IPS DF 4.7 (cell line): ENCODE data around the gene SMG6.
A peak's percentile ranks its signal among the peaks of the same experiment; 100 is the strongest.
"Not testable (repeated sequence)": the region's sequence is repeated elsewhere in the genome, so short reads cannot be mapped to it uniquely, and the experiment has no call there.

Experiments used
- DNase-seq: peaks from one replicate; pipeline ENCODE4 v3.0.0-alpha.2; 2013; ENCODE audit warnings: low spot score; ENCODE audit errors: extremely low read depth

SMG6 gene

DNA sequence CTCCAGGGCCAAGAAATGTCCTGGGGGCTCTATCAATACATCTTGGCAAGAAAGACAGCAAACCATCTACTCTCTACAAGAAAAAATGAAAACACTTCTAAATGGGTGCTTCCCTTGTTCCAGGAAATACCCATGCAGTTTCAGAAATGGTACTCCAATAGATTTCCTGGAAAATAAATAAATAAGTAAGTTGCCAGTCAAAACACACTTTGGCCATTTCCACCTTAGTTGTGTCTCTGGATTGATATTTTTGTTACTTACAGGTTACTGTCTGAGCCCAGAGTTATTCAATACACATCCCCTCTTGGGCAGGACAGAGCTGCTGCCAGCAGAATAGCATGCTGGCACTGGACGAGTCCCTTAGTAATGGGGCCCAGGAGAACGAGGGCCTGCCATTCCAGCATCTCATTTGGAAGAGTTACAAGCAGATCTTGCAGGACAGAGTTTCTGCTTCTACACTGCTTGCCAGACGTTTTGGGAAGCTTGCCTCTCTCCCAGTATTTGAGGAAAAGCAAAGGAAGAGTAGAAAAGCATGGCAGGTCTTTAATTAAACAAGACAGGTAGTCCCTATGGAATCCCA lies 100.5 kb downstream of the SMG6 start:
- no peak for DNase-seq

DNA sequence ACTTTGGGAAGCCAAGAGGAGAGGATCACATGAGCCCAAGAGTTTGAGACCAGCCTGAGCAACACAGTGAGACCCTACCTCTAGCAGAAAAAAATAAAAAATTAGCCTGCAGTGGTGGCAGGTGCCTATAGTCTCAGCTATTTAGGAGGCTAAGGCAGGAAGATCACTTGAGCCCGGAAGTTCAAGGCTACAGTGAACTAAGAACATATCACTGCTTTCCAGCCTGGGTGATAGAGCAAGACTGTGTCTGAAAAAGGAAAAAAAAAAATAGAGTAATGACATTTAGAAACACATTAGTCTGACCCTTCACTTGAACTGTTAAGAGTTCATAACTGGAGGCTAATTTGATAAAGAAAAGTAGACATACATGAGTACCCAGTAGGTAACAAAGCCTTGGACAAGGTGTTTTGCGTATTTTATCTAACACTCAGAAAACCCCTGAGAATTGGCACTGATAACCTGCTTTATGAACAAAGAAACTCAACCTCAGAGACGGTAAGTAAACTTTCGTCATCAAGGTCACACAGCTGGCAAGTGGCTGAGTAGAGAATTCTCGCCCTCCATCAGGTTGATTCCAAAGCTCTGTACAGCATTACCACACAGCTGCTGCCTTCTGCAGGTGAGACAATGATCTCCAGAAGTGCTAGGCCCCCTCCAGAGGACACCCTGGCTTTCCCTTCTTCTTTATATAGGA lies 101.1 kb downstream of the SMG6 start:
- no peak for DNase-seq

DNA sequence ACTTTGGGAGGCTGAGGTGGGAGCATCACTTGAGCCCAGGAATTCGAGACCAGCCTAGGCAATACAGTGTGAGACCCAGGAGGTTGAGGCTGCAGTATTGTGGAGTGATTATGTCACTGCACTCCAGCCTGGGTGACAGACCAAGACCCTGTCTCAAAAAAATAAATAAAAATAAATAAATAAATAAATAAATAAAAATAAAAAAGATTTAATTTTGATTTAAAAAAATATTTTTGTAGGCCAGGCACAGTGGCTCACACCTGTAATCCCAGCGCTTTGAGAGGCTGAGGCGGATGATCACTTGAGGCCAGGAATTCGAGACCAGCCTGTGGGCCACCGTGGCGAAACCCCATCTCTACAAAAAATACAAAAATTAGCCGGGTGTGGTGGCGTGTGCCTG lies 104.2 kb downstream of the SMG6 start:
- DNase-seq = not testable (repeated sequence)

DNA sequence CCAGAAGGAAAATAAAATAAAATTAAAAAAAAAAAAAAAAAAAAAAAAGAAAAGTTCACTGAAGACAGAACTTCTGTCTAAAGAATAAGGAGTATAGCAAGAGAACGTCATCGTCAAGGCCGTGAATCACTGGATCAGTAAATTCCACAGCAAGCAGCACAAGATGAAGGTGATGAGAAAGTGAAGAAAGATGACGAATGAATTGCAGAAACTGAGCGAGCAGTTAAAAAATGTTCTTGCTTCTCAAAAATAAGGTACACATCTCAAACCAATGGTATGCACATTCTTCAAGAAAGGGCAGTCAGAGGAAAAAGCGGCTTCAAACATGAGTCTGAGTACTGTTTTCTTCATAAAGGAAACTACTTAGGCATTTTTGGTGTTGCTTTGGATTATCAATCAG lies 104.7 kb downstream of the SMG6 start:
- DNase-seq = no peak

DNA sequence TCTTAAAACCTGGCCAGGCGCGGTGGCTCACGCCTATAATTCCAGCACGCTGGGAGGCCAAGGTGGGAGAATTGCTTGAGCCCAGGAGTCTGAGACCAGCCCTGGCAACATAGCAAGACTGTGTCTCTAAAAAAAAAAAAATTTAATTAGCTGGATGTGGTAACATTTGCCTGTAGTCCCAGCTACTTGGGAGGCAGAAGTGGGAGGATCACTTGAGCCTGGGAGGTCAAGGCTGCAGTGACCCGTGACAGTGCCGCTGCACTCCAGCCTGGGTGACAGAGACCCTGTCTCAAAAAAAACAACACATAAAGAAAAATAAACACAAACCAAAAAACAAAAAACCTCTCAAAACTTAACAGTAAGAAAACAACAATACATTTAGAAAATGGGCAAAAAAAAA lies 106.3 kb downstream of the SMG6 start:
- DNase-seq = no peak

DNA sequence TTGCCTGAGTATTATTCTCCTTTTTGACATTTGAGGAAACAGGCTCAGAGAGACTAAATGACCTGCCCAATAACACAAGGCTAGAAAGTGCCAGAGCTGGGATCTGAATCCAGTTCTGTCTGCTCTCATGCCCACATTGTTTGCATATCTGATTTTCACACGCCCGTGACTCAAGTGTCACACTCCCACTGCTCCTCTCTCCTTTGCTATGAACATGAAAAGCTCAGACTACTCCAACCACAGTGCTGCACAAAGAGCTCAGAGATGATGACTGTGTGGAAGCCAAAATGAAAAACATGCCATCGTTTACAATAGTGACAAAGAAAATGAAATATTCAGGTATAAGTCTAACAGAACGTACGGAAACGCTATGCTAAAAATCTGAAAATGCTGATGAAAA lies 107.9 kb downstream of the SMG6 start:
- no peak for DNase-seq

DNA sequence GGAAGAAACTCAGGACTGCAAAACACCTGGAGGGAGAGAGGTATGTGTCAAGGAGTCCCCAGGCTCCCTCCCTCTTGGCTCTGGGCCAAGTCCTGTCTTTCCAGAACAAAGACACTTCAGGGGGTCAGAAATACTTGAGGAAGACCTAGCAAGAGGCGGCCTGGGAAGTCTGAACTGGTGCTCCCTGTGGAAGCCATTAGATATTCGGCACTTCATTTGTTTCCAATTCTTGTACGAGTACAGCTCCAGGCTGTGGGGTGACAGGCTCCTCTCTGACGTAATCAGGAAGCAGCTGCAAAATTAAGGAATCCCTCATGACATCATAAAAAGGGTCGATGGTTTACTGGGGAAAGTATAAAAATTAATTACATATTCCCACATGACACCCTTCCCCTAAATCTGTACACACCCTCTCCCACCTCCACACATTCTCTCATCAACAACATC lies 108.7 kb downstream of the SMG6 start:
- peak; percentile 91 for DNase-seq

DNA sequence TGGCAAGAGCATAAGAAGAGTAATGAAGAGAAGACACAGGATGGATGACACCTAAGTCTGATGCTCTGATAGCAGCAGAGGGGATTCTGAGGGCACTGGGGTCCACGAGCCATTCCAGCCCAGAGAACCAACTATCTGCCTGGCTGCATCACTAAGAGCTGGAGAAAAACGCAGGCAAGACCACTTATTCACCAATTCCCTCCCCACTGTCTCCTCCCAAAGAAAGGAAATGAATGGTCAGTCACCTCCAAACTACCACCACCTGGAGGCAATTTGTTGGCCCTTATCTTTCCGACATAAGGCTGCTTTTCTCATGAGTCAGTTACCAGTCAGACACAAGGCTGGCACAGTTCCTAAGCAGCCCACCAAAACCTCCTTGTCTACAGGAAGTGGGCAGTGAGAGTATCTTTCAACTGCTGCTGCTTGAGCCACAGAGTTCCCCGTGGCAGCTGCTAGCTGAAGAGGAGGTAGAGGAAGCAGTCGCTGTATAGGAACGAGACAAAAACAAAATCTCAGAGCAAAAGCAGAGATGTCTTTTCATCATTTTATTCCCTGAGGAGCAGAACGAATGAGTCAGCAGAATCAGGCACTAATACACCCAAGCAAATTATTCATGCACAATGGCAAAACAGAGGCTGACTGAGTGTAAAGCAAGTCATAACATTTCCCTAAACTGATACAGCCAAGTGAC lies 111.1 kb downstream of the SMG6 start:
- DNase-seq = no peak

DNA sequence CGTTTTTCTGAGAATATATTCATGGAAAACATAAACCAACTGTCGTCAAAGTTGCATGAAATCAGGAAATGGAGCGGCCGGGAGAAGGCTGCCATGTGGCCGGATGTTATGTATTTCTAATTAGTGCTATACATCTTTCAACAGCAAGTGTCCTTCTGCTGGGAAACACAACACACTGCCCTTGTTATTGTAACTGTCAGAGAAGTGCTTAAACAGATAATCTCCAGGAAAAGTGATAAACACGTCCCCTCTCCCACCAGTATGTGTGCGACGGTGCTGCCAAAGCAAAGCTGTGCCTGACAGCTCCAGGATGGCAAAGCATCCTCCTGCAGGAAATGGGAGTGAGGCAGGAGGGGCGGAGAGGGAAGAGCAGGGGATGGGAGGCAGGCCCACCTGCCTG lies 111.8 kb downstream of the SMG6 start:
- DNase-seq = no peak

DNA sequence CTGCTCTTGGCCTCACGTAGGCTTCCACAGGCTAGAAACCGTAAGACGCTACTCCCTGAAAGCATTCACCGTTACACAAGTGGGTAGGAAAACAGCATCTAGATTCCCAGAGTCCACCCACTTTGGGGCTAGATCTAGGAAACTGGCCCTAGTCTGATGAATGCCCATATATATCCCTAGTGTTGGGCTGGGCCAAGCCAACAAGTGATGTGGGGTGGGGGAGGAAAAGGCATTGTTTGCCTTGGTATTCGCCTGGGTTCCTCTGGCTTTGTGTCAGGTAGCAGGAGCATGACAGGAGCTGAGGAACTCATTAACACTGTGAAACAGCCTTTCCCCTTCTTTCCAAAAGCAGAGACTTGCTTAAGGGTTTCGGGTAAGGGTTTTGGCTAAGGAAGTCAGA lies 112.4 kb downstream of the SMG6 start:
- DNase-seq = no peak

DNA sequence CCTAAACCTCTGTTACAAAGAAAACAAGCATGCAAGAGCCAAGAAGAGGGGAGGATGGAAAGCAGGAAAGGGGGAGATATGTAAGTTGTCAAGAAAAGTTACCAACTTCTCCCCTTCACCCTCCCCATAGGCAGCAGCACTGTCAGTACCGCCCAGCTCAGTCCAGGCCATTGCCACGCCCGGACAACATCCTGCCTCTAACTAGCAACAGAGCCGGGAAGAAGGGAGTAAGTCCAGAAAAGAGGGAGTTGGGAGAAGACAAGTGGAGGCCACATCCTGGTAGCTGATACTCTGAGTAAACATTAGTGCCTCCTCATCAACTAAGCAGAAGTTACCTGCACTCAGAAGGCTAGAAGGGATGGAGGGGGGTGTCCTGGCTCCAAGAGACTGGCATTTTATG lies 113.6 kb downstream of the SMG6 start:
- DNase-seq = no peak

DNA sequence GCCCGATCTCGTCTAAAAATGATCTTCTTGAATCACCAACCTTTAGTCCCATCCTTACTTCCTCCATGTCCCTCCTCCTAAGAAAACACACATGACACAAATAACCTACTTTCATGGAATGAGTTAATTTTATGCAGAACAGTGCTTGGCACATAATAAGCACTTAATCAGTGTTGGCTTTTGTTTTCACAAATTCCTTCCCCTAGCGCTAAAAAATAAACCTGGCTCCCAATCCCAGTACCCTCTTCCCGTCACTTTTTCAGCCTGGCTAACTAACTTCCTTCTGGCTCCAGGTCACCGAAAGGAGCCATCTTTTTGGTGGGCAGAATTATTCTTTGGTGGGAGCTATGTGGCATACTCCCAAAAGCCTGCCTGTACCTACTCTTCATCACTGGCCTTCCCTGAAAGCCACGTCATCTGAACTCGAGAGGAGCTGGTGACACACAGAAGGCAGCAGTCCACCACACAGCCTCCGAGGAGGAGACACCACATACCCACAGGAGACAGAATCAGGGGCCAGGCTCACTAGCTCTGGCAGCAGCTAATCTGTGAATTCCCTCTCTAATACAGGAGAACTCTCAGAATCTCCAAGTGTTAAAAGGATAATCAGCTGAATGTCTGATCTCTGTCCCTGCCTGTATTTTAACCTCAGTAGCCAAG lies 114.5 kb downstream of the SMG6 start:
- DNase-seq = no peak

DNA sequence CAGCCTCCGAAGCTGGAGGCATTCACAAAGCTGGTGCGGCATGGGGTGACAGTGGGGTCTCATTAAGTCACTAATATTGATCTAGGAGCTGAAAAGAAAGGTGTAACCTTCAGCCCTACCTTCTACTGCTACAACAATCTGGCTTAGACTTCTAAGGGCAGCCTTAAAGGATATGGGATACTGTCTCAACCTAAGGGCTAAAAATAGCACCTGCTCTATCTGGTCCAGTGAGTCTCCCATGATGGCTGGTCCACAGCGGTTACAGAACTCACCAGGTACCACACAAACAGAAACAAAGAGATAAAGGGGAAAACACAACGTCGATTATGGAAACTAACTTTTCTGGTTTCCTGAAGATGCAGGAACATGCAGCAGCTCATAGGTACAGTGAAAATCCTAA lies 115.8 kb downstream of the SMG6 start:
- no peak for DNase-seq

DNA sequence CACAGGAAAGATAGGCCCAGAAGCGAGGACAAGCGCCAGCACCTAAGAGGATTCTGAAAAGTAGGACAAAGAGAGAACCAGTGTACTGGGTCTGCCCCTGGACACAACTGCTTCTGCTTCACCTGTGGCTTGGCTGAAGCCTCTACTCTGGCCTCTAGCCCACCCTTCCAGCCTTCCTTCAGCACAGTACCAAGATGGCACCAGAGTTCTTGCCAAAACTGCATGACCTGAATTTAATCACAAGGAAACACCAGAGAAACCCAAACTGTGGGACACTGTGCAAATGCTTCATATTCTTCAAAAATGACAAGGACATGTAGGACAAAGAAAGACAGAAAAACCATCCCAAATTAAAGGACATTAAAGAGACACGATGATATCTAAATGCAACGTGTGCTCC lies 116.6 kb downstream of the SMG6 start:
- no peak for DNase-seq

DNA sequence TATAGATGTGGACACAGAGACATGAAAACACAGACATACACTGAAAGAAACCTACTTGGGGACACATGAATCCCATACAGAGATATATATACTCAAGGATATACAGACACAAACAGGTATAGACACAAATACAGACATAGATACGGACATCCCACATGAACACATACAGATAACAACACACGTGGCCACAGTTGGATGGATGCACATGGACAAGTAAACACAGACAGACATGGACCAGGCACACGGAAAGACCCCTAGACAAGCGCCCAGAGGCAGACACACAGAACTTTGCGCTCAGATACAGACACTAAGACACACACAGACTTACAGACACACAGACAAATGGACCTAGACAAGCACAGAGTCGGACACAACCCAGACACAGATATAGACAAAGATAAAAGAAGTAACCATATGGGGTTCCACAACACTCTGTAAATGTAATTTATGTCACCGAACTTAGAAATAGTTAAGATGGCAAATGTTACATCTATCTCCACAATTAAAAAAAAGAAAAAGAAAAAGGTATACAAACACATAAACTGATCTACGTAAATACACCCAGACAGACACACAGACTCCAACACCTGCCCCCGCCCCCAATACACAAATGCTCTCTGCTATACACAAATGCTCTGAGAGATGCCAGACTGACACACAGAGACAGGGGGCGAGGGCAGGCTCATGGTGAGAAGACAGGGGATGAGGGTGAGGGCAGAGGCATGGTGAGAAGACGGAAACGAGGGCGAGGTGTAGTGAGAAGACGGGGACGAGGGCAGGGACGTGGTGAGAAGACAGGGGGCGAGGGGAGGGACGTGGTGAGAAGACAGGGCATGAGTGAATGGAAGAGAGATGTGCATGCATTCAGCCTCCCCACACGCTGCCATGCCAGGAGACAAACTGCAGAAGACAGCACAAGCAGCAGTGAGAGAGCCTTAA lies 118.3 kb downstream of the SMG6 start:
- no peak for DNase-seq

DNA sequence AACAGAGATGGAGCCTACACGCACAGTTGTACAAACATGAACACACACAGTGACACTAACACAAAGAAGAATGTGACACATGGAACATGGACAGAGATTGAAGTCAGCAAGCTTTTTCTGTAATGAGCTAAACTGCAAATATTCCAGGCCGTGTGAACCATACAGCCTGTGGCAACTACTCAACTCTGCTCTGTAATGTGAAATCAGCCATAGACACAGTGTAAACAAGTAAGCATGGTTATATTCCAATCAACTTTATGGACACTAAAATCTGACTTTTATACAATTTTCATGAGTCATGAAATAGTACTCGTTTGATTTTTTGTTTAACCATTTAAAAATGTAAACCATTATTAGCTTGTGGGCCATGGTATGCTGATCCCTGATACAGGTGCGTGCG lies 120.2 kb downstream of the SMG6 start:
- no peak for DNase-seq

DNA sequence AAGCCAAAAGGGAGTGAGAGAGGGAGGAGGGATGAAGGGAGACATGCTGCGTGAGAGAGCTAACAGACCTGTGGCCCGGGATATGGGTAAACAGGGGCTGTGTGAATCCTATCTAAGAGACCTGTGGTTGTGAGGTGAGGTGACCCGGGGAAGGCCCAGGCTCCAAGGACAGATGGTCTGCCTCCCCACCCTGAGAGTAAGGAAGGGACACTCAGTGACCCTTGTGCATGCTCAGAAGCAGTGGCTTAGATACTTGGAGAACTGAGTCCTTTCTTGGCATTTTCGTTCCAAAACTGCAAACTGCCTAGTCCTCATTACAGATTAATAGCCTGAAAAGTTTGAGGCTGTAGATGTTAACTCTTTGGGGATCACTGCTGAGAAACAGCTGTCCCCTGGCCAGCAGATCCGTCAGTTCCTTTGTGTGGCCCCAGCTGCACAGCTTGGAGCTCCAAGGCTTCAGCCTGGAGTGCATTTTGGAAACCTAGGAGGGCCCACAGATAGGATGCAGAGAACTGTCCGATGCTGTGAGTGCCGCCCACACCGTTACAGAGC lies 121.6 kb downstream of the SMG6 start:
- DNase-seq = no peak

DNA sequence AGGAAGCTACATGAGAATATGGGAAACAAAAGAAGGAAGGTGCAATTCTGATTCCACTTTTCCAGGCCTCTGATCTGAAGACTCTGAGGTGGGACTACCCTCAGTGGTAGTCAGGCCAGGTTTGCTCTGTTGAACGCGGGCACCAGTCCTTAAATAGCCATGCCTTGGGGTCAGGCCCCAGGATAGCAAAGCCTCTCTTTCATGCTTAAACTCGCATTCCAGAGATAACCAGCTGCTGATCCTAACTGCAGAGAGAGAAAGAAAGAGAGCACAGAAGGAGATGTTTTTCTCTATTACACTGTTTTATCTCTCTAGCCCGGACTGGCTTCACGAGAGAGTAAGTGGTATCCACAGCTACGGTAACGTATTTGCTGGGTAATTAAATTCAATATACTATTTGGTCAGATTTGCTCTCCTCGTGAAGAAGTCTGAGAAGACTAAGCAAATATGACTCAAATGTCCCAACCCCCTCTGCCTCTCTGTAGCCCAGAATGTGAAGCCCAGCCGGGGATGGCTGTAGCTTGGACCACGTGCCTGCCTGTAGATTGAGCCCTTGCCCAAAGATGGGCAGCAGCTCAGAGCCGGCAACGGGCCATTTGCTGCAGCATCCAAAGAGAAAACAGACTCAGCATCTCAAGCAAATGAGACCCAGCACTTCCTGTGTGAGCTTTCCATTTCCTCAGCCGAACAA lies 122.2 kb downstream of the SMG6 start:
- no peak for DNase-seq

DNA sequence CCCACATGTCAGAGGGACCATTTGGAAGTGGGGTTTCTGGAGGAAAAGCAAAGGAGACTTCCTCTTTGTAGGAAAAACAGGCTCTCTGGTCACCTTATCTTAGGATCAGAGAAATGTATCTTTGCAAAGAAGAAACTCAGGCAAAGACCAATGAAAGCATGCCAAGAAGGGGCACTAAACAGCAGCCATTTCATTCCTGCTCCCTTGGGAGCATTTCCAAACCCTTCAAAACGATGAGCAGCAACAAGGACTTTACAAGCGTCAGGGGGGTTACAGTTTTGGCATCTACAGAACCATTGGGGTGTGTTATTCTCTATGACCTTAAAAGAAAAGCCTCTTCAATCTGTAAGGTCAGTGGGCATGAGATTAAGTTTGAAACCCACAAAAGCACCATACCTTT lies 122.8 kb downstream of the SMG6 start:
- no peak for DNase-seq

DNA sequence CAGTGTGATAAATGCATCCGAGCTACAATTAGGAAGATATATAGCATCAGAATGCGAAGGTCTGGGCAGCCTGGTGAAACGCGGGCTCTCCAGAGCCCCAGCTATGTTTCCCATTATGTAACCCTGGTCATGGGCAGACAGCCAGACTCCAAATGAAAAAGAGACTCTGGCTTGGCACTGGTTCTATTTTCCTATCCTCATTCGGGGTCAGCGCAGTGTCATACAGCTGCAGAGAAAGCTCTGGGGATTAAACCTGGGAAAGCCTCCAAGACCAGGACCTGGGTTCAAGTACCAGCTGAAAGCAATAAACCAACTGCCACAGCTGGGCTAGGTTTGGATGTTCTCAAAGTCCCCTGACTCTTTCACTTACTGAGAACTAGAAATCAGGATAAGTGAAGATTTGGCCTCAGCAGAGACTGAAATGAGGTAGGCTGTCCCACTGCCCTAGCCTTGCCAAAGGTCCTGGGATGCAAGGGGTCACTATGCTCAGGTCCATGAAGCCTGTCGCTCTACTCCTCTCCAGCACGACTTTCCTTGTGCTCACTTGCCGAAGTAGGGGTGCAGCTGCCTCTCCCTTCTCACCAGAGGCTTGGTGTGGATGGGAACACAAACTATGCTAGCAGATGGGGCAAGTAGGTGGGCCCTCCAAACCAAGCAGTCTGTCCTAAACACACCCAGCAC lies 123.8 kb downstream of the SMG6 start:
- no peak for DNase-seq
